ENCODE results near the gene TRIM59.
A peak's percentile ranks its signal among the peaks of the same experiment; 100 is the strongest.

TRIM59 gene

DNA sequence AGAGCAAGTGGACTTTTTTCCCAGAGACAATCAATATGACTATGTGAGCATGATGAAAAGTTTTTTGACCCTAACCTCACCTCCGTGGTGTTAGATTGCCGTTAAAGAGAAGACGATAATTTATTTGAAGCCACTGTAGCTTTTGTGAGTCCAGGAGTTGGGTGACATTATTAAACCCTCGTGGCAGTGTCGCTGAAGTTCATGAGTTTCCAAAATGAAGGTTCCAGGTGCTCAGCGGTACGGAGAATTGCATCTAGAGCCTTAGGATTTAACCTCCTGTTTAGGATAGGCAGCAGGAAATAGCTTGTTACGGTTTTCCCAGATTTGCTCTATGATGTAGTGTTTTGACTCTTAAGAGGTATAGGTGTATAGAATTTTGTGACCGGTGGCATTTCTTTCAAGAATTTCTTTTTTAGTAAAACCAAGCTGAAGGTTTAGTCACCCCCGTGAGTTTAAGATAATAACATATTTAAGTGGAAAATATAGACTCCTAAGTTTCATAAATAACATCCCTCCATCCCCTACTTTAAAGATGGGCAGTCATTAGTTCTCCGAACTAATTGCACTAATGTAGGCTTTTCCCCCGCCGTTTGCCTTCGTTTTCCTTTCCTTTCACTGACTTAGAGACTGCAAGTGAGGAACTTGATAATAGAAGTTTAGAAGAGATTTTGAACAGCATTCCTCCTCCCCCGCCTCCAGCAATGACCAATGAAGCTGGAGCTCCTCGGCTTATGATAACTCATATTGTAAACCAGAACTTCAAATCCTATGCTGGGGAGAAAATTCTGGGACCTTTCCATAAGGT is 48.1 kb downstream of the TRIM59 start:
- DNase-seq: no peak

DNA sequence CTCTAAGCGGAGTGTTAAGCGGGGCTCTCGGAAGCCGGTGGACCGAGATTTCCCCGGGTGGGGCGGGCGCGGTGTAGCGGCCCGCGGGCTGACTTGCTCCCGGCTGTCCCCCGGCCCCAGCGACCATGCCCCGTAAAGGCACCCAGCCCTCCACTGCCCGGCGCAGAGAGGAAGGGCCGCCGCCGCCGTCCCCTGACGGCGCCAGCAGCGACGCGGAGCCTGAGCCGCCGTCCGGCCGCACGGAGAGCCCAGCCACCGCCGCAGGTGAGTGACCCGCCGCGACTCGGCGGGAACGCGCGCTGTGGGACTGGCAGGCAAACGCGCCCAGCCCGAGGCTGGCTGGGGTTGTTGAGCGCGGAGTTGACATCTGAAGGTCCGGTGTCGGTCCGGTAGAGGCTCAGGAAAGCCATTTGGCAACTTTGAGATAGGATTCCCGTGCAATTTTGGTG is 48.9 kb downstream of the TRIM59 start:
- no peak for DNase-seq

DNA sequence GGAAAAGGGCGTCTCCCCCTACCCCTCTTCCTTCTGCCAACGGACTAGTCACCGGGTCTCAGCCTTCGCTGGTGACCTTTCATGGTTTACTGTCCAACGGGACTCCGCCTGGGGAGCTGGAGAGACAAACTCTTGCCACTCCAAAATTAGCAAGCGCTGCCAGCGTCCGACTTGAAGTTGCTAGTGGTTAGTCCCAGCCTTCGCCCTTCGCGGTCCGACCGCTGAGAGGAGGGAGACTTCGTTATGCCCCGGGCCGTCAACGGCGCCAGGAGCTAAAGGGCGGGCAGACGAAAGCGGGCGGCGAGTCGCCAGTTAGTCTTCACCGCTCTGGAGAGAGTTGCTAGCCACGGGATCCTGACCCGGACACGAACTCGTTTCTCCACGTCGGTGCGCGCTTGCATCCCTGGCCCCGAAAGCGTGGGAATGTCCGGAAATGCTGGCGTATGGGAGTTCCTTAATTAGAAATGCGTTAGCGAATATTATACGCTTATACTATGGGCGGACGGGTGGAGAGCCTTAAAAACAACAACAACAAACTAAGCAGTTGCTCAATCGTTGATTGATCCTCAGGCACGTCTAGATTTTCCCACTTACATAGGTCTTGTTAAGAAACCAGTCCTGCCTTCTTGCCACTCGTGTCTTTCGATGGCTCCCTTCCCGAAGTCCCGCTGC is 49.4 kb downstream of the TRIM59 start:
- DNase-seq: no peak

GRCh38 chr3:160399125-160400029 is 50.2 kb downstream of the TRIM59 start, which contains the start of the genes IFT80 and SMC4:
TSS of gene IFT80 (minus strand) at chr3:160399225. CDS start at chr3:160384600, 14,625 bp downstream.
TSS of gene SMC4 (plus strand) at chr3:160399650. CDS start at chr3:160400827, 1,177 bp downstream.
- DNase-seq: peak; percentile 88

DNA sequence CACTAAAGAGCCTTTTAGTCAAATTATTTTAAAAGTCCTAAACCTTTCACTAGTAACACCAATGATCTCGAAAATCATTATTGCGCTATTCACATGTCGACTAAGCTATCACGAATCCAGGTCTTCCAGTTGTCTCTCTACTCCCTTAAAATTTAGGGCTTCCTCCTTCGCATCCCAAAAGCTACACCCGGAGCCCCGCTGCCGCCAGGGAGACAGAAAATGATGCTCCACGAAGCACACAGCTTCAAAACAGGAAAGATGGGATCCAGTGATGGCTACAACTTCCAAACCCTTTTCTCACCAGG is 50.8 kb downstream of the TRIM59 start:
- DNase-seq: no peak

DNA sequence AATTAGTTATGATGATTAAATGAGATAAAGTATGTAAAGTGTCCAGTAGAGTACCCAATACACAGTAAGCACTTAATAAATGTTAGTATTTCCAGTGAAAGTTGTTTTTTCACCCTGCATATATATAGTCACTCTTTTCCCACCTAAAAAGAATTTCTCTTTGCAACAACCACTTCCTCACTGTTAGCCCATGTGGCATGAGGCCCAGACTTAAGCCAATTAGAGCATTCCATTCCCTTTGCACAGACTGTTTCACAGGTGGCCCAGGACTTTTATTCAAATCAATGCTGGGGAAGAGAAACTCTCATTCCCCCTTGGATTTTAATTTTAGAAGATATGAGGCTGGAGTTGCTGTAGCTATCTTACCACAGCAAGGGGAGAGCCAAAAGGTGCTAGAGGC is 54.3 kb downstream of the TRIM59 start:
- no peak for DNase-seq

DNA sequence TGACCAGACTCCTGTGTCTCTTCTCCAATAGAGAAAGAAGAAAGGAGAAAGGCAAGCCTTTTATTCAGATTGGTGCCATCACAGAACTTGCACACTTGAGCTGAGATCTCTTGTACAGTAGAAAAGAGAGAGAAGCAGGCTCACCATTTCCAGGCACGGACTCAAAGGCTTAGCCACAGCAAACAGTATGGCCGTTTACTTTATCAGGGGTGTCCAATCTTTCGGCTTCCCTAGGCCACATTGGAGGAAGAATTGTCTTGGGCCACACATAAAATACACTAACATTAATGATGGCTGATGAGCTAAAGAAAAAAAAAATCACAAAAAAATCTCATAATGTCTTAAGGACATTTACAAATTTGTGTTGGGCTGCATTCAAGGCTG is 55.6 kb downstream of the TRIM59 start:
- DNase-seq: no peak

- no peak for DNase-seq
Measured at GRCh38 chr3:160393346-160394008, 56.1 kb downstream of the TRIM59 start.

DNA sequence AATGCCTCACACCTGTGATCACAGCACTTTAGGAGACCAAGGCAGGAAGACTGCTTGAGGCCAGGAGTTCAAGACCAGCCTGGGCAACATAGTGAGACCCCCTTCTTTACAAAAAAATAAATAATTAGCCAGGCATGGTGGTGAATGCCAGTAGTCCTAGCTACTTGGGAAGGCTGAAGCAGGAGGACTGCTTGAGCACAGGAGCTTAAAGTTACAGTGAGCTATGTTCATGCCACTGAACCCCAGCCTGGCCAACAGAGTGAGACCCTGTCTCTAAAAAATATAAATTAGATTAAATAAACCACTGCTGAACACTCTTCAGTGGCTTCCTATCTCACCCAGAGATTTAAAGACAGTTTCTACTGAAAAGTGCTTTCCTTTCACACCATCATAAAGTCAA is 56.8 kb downstream of the TRIM59 start:
- no peak for DNase-seq

GRCh38 chr3:160390565-160391138 is 58.9 kb downstream of the TRIM59 start:
- no peak for DNase-seq

Data from NCI-H1048 (cell line).